Non-pigmented ciliary epithelial cell (primary cell): ENCODE data around the gene PARG.
"Not testable (repeated sequence)": the region's sequence is repeated elsewhere in the genome, so short reads cannot be mapped to it uniquely, and the experiment has no call there.

ENCODE experiments used
- DNase-seq: peaks from one replicate; pipeline ENCODE4 v3.0.0-alpha.2; 2010; ENCODE audit warnings: low read depth

PARG gene

GRCh38 chr10:49830016-49830415, 111.8 kb downstream of the PARG start:
- no peak for DNase-seq

- DNase-seq: no peak
These were observed 114.5 kb downstream of the PARG start for GRCh38 chr10:49827297-49827696.

GRCh38 chr10:49819234-49819958, 122.4 kb downstream of the PARG start:
- no peak for DNase-seq

- no peak for DNase-seq
These were observed 124.0 kb downstream of the PARG start for GRCh38 chr10:49817845-49818244.

- no peak for DNase-seq
These were observed 137.8 kb downstream of the PARG start for GRCh38 chr10:49803988-49804387.

- DNase-seq: no peak
These were observed 143.6 kb downstream of the PARG start for GRCh38 chr10:49798275-49798674.

- DNase-seq: no peak
These were observed 150.7 kb downstream of the PARG start for GRCh38 chr10:49791100-49791499.

- DNase-seq: no peak
These were observed 157.1 kb downstream of the PARG start for GRCh38 chr10:49784681-49785080.

- DNase-seq: no peak
These were observed 158.2 kb downstream of the PARG start for GRCh38 chr10:49783645-49784044.

GRCh38 chr10:49781247-49781646, 160.6 kb downstream of the PARG start:
- DNase-seq: no peak

GRCh38 chr10:49778197-49778596, 163.6 kb downstream of the PARG start:
- no peak for DNase-seq

- DNase-seq: no peak
These were observed 165.0 kb downstream of the PARG start for GRCh38 chr10:49776851-49777250.

GRCh38 chr10:49775014-49775413, 166.8 kb downstream of the PARG start:
- DNase-seq: no peak

- DNase-seq: not testable (repeated sequence)
These were observed 168.9 kb downstream of the PARG start for GRCh38 chr10:49772944-49773343.

- DNase-seq: not testable (repeated sequence)
These were observed 170.8 kb downstream of the PARG start for GRCh38 chr10:49771046-49771445.

- no peak for DNase-seq
These were observed 172.1 kb downstream of the PARG start for GRCh38 chr10:49769692-49770091.

GRCh38 chr10:49768731-49769130, 173.1 kb downstream of the PARG start:
- no peak for DNase-seq

- no peak for DNase-seq
These were observed 173.5 kb downstream of the PARG start for GRCh38 chr10:49768329-49768728.
